HG03521 (cell line): ENCODE results near the gene FOXP2.
"Not testable (repeated sequence)": the region's sequence is repeated elsewhere in the genome, so short reads cannot be mapped to it uniquely, and the experiment has no call there.

Experiments
- ATAC-seq: cut with Tn5 transposase; IDR thresholded peaks from one replicate; pipeline ENCODE4 v1.9.1; 2021; ENCODE audit warnings: mild to moderate bottlenecking, moderate library complexity; ENCODE audit not compliant: unreplicated experiment

FOXP2 gene

DNA sequence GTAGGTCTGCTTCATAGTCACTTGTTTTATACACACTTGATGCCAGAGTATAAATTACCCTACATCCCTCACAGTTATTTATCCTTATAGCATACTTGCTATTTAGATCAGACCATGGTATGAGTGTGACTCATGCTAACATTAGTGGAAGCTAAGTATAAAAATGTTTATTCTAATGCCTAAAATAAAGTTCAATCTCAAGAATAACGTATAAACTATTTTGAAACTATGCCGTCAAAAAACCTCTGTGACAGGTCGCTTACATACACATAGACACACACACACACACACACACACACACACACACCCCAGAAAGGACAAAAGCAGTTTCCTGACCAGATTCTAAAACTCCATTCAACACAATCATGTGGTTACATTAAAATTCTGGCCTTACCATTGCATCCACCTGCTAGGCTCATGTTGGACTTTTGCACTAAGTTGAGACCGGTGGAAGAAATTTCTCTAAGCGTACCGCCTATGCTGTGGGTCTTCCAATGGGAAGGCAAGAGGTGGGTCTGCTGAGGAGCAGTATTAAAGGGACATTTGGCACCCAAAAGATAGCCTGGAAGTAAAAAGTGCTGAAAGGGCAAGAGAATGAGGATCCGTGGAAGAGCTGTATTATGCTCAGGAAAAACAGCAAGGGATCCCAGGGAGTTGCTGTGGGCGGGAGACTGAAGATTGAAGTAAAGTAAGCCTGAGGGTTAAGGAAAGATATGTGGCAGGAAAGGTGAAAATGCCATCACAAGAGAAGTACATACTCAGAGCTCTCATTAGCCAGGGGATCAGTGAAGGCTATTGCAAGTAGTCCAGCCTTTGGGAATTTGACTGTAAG is 5.0 kb downstream of the FOXP2 start:
- ATAC-seq: no peak

DNA sequence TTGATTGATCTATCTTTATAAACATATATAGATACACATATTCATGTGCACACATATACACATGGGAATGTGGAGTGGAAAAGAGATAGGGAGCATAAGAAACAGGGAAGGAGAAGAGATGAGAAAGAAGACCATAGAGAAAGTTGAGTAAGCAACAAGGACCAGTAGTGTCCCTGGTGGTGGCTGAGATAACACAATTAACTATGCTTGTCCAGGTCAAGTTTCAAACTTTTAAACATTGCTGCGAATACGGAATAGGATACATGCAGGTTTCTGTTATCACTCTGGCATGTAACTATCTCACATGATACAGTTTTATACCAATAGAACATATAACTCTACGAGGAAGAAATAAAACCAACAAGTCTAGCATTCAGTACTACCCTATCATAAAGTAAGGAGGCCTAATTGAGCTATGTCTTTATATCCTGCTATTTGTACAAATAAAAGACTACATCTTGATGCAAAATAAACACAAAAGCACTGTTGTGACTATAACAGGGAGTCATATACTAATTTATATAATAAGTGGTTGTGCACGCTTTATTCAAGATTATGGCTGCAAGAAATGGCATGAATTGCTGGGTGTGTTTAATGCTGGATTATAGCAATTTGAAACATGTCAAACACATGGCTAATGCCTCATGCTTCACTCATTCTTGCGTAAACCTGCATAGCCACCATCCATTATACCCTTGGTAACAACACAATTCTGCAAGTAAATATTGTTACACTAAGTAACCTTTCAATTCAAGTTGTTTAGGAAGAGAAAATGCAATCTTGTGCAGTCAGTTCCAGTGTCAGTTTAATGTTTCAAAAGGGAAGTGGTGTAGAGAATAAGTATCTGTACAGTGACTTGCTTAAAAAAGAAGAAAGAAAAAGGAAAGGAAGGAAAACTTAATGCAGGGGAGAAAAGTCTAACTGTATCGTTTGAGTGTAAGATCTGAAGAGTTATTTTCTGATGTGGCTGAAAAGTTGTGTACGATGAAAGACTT is 8.2 kb downstream of the FOXP2 start:
- no peak for ATAC-seq

DNA sequence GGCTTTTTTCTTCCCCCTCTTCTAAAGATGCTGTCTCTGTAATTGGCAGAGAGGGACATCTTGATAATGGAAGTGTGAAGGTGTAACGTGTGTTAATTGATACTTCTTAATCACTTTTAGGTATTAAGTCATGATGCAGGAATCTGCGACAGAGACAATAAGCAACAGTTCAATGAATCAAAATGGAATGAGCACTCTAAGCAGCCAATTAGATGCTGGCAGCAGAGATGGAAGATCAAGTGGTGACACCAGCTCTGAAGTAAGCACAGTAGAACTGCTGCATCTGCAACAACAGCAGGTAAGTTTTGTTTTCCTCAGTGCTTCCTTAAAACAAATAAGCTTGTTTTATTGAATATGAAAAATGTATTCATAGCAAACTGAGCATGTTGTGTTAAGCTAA is 11.8 kb downstream of the FOXP2 start:
- no peak for ATAC-seq

DNA sequence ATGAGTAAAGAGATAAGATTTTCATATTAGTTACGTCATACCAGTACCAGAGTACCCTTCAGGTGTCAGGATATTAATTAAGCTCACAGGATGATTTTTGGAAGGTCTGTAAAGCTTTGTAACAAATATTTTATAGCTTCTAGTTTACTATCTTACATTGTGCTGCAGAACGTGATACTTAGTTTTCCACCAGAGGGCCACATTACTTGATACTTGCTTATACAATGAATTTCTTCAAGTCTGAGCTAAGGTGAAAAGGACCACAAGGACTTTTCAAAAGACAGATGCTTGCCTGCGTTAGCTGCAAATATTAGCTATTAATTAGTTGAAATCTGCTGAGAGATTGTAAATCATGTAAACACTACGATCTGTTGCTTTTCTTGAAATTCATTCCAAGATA is 12.2 kb downstream of the FOXP2 start:
- ATAC-seq: no peak

DNA sequence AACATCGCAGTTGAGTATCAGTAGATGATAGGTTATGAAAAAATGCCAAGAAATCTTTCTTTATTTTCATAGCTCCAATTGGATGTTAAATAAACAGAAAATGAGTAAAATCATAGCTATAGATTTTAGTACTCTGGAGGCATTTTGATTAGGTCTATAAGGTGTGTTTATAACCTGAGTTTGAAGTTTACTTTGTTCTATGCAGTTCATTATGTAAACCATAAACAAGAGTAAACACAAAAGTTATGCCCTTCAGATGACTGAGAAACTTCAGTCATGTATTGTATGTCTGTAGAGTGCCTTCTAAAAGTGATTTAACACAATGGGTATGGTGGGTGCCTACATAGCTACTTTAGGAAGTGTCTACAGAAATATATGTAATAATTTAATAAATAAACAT is 13.6 kb downstream of the FOXP2 start:
- ATAC-seq: no peak

DNA sequence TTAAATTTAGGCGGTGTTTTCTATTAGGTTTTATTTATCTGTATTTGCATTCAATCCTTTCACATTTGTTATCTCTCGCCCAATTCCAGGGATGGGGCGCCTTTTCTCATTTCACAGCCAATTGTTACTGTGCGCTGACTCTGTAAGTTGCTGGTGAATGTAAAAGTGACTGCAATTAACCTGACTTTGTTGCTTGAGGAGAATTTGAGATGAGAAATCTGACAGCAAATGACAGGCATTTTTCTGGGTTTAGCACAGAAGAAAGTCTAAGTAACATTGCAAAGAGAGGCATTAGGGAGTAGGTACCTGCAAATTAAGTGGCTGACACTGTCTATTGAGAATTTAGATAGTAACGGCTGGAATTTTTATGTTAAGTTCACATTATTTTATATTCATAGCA is 16.6 kb downstream of the FOXP2 start:
- no peak for ATAC-seq

DNA sequence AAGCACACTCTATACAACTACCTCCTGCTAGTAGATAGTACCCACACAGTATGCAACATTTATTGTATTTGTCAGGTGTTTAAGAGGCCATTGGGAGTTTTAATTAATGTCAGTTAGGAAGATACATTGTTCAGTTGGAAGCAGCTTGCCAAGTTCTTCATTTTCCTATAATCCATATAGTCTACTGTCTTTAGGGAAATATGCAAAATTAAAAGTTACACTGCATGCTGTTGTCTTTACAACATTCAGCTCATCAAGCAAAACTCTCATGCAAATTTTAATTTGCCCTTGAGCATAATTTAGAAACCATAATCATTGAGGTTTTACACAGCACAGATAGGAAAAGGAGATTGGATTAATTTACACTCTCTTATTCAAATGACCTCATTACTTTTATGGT is 17.4 kb downstream of the FOXP2 start:
- ATAC-seq: no peak

DNA sequence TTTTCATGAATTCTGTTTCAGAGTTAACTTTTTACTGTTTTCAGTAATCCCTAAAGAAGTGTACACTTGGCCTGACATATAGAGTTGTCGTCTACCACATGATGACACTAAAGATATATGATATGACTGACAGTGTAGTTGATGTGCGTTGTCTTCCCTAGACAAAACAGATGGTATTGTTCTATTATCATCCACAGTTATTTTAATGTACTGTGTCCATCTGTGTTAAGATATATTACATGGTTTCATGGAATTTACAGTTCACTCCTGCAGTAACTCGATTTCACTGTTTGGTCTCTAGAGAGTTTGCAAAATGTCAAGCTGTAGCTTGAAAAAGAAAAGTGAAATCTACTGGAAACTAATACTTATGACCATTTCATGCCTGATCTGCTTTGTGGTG is 18.1 kb downstream of the FOXP2 start:
- no peak for ATAC-seq

DNA sequence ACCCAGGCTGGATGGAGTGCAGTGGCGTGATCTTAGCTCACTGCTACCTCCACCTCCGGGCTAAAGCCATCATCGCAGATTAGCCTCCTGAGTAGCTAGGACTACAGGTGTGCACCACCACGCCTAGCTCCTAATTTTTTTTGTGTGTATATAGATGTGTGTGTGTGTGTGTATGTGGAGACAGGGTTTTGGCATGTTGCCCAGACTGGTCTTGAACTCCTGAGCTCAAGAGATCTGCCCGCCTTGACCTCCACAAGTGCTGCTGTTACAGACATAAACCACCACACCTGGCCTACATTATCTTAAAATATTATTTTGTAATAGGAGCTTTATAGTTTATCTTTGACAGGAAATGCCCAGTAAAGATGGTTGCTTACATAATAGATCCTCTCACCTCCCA is 25.0 kb downstream of the FOXP2 start:
- ATAC-seq: no peak

DNA sequence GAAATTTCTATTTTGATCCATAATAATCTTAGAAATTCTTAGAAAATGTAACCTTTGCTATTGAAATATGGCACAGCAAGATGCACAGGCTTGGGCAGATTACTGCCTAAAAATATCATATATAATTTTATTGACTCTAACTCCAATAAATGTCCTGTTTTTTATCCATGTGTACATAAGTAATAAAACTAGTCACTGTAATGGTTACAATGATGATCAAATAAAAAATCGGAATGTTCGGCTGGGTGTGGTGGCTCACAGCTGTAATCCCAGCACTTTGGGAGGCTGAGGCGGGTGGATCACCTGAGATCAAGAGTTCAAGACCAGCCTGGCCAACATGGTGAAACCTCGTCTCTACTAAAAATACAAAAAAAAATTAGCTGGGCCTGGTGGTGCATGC is 26.3 kb downstream of the FOXP2 start:
- ATAC-seq: not testable (repeated sequence)

DNA sequence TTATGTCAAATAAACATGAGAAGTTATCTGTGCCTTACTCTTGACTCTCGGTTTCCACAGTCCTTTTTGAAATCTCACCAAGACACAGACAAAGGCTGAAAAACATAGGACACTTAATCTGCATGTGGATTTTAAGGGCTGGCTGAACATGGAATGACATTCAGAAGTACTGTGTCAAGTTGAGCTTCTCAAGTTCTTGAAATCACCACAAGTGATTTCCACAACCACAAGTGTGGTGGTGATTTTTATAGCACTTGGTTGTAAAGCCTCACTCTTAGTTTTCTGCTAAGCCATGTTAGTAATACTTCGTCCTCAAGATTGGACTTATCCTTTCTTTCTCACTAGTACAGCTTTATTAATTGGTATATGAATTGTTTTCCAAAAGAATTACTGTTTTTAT is 29.6 kb downstream of the FOXP2 start:
- ATAC-seq: no peak

DNA sequence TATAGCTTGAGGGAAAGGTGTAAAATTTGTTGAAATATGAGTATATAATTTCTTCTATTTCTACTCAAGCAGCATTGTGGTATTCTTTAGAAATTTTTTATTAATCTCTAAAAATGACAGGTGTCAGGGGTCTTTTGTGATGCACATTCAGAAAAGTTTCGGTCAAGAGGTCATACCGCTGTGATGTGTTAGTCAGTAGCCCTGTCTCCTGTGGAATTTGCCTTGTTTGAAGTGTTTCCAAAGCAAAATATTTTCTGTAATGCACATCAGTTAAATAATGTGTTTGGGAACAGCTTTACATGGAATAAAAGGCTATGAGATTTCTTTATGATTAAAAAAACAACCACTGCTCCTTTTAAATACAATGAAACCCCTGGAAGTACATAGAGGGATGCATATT is 35.8 kb downstream of the FOXP2 start:
- no peak for ATAC-seq

DNA sequence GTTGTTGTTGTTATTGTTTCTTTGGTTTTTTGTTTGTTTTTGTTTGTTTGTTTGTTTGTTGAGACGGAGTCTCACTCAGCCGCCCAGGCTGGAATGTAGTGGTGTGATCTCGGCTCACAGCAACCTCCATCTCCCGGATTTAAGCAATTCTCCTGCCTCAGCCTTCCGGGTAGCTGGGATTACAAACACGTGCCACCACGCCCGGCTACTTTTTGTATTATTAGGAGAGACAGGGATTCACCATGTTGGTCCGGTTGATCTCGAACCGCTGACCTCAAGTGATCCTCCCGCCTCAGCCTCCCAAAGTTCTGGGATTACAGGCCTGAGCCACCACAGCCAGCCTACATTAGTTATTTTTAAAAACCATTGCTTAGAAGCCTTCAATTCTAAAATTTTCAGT is 45.0 kb downstream of the FOXP2 start:
- no peak for ATAC-seq

DNA sequence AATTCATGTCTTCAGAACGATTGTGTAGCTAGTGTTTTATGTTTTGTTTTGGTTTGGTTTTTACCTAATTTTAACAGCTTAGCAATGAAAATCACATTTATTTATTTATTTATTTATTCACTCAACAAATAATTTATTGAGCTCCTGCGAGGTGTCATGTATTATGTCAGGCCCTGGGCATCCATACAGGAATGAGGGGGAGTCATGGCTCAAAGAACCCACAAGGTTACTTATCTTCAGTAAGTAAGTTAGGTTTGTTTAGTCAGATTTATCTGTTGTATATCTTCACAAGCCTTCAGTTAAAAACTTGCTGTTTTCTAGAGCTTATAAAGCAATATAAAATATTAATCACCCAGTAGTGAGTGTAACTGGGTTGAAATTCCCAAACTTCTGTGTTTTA is 45.4 kb downstream of the FOXP2 start:
- ATAC-seq: no peak

DNA sequence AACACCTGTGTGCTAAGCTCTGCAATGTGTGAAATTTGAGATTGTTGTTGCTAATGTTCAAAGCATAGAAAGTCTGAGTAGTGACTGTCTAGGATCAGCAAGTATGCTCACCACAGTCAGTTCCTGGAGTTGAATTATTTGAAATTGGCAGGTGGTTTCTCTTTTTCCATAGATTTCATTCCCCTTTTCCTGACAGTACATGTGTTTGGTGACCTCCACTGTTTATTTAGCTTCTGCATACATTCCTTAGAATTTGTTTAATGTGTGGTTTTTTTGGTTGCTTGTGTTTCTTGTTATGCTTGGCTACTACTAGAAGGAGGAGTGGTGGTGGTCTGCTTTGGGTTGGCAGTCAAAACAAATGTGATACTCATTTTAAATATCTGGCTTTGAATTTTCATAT is 52.3 kb downstream of the FOXP2 start:
- no peak for ATAC-seq

DNA sequence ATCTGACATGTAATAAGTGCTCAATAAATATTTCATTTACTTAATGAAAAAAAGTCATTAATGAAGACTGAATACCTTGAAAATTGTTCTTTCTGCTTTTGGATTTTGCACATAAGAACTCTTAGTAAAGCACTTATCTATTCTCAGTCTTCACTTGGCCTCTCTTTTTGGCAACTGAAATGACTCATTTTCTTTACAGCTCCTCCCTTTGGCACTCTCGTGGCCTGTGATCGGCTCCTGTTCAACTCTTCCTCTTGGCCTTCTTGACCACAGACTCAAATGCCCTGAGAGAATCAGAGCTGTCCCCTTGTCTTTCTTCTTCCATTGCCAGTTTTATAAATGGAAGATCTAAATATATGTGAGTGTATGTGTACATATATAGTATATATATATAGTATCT is 54.2 kb downstream of the FOXP2 start:
- no peak for ATAC-seq

DNA sequence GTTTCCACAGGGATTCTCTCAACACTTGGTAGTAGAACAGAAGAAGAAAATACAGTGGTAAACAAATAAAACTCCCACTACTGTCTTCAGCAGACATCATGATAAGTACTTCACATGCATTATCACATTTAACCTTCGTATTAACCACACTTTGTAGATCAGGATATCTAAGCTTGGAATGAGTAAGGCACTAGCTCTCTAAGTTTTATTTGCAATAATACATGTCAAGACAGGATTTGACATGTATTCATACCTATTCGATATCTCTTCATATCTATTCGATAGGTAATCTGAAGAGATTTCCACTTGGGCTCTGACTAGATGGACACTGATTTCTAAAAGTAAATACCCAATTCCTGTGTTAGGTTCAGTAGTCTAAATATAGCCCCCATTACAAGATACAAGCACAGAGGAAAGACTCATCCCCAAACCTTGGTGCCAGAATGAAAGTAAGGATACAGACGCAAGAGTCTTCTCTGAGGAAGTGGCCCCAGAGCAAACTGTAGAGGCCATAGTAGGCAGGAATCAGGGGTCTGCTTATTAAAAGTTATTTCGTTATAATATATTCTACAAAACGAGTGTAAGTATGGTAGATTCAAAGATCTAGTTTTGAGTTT is 58.4 kb downstream of the FOXP2 start:
- no peak for ATAC-seq

DNA sequence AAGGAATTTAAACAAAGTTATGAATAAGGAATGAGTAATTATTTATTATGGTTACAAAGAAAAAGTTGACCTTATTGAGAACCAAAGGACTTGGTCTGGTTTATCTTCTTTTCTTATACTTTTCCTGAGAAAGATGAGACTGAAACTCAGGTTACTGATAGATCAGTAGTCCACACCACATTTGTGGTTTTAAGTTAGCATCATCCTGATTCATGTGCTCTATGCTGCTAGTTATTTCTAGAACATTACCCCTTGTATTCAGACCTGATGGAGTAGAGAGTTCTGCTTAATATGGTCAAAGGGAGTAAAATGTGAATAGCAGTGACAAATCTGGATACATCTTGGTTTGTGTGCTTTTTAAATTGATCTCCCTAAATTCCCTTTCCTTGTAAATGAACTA is 63.8 kb downstream of the FOXP2 start:
- no peak for ATAC-seq

DNA sequence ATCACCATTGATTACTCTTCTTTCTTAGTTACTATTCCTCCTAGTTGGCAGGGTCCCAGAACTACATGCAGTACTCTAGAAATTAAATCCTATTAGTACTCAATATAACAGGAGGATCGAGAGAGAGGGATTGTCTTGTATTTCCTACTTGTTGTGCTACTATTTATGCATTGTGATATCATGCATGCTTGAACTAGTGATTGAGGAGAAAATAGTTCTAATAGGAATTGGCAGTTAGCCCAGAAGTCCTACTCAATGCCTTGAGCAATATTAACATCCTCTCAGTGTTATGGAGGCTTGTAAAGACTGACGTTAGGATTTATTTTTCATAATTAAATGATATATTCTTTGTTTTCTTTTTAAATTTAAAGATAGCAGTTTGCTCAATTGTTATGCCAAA is 67.4 kb downstream of the FOXP2 start:
- no peak for ATAC-seq

DNA sequence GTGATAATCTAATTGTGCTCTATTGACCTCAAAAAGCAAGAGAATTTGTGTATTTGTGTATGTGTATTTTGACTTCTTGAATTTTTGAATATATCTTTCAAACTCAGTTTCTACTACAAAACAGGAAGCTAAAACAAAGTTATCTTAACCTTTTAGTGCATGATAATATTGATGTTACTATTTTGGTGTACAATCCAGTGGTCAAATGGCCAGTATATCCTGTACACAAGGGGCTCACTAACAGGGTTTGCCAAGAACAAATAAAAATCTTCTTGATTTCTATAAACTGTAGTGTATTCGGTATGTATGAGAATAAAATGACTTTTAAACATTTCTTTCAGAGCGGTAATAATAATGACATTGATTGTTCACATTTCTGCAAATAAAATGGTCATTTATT is 69.6 kb downstream of the FOXP2 start:
- no peak for ATAC-seq

DNA sequence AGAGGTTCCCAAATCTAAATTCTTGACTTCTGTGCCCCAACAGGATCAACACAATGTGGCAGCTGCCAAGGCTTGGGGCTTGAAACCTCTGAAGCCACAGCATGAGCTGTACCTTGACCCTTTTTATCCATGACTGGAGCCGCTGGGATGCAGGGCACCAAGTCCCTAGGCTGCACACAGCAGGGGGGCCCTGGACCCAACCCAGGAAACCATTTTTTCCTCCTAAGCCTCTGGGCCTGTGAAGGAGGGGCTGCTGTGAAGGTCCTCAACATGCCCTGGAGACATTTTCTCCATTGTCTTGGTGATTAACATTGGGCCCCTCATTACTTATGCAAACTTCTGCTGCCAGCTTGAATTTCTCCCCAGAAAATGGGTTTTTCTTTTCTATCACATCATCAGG is 72.6 kb downstream of the FOXP2 start:
- no peak for ATAC-seq

DNA sequence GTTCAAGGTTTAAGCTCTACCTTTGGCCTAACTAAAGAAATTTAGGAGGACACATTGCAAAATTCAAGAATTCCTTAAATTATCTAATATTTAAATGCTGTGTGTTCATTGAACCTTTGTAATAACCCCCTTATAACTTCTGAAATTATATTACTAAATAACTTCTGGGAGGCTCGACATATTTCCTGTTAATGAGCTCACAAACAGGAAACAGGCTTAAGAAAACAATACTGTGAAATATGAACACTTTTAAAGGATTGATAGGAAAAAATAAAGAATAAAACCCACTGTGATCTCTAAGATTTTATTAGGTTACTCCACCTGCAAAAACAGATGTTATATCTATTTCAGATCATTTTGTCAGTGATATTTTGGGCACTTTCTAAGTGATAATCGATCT is 74.1 kb downstream of the FOXP2 start:
- ATAC-seq: no peak
